Measurements from ENCODE around the gene BAMBI.
A peak's percentile ranks its signal among the peaks of the same experiment; 100 is the strongest.
"Not testable (repeated sequence)": the region's sequence is repeated elsewhere in the genome, so short reads cannot be mapped to it uniquely, and the experiment has no call there.

BAMBI gene

GRCh38 chr10:28676968-28677887, at the start of gene BAMBI:
TSS of gene BAMBI (plus strand) at chr10:28677521. CDS start at chr10:28677898, 377 bp downstream.
- FAIRE-seq: no peak

DNA sequence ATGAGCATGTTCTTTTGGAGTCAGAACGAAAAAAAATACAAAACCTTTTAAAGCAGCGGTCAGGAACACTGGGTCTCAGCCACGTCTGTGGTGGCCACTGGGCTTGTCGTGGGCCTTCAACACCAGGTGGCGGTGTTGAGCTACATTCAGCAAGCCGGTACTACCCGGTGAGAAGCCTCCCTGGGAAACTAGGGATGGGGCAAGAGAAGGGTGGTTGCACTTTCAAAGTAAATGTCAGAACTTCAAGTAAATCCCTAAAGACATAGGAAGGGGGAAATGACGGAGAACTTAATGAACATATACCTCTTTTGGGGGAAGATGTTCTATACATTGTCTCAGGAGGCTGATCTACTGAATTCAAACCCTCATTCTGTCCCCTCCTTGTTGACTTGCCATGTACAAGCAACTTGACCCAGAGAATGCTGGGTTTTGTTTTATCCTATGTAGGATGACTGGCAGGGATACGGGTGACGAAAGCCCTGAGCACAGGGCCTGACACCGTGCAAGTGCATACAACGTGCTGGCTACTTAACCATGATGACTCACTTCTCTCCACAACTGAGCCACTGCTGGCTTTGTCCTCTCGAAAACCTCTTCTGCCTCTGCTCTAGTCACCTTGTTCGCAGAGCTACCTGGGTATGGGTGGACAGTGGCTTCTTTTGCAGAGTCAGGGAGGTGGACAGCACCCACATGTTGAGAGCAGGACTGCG, 49.0 kb upstream of the BAMBI start:
- FAIRE-seq: no peak

DNA sequence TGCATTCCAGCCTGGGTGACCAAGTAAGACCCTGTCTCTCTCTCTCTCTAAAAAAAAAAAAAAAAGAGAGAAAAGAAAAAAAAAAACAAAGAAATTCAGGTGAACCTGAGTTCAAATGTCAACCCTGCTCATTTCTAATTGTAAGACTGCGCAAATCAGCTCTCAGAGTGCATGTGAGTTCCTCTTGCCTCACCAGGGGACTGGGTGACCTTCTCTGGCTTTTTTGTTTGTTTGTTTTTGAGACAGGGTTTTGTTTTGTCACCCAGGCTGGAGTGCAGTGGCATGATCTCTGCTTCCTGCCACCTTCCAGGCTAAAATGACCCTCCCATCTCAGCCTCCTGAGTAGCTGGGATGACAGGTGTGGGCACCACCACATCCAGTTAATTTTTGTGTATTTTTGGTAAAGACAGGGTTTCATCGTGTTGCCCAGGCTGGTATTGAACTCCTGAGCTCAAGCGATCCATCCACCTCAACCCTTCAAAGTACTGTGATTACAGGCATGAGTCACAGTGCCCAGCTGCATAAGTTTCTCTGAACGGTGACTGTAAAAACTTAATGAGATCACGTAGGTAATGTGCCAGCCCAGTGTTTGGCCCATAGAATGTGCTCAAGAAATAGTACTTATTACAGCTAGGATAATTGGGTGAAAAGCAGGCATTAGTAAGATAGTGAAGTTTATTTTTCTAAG, 45.3 kb upstream of the BAMBI start:
- FAIRE-seq: no peak

- FAIRE-seq: no peak
These were observed 44.8 kb upstream of the BAMBI start for GRCh38 chr10:28632584-28632945.

DNA sequence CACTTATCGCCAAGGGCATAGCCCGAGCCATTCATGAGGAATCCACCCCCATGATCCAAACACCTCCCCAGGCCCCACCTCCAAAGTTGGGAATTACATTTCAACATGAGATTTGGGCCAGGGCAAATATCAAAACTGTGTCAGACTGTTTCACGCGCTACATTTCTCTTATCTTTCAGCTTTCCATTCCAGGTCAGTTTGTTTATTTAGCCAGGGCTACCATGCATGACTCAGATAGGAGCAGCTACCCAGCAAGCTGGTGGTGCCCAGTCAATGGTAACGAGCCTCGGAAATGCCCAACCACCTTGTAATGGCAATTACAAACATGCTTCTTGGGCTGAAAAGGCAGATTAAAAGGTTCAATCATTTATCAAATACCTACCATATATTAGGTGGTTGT, 43.6 kb upstream of the BAMBI start:
- FAIRE-seq: no peak

GRCh38 chr10:28637346-28637745, 40.0 kb upstream of the BAMBI start:
- no peak for FAIRE-seq

GRCh38 chr10:28638392-28638791, 38.9 kb upstream of the BAMBI start:
- no peak for FAIRE-seq

- no peak for FAIRE-seq
These were observed 36.8 kb upstream of the BAMBI start for GRCh38 chr10:28640551-28640950.

- no peak for FAIRE-seq
These were observed 32.7 kb upstream of the BAMBI start for GRCh38 chr10:28644647-28645046.

DNA sequence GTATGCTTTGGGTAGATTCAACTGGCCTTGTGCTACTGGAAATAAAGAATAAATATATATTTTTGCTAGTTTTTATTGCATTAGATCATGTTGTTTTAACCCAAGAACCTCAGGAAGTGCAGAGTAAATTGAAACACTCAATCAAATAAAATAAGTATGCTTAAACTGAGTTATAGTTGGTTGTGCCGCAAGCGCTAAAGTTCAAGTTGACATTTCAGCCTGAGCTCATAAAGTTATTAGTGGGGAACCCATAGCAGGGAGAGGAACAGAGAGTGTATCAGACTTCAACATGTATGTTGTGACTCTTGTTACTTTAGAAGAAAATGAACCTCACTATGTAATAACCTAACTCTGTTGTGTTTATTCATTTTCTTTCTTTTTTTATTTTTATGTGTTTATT, 25.2 kb upstream of the BAMBI start:
- no peak for FAIRE-seq

GRCh38 chr10:28652703-28653102, 24.6 kb upstream of the BAMBI start:
- FAIRE-seq: no peak

GRCh38 chr10:28658824-28659223, 18.5 kb upstream of the BAMBI start:
- FAIRE-seq: not testable (repeated sequence)

GRCh38 chr10:28661035-28661434, 16.3 kb upstream of the BAMBI start:
- no peak for FAIRE-seq

- peak; percentile 99 for FAIRE-seq
These were observed 13.5 kb upstream of the BAMBI start for GRCh38 chr10:28663576-28664368.

GRCh38 chr10:28664369-28664740, 13.0 kb upstream of the BAMBI start:
- FAIRE-seq: no peak

DNA sequence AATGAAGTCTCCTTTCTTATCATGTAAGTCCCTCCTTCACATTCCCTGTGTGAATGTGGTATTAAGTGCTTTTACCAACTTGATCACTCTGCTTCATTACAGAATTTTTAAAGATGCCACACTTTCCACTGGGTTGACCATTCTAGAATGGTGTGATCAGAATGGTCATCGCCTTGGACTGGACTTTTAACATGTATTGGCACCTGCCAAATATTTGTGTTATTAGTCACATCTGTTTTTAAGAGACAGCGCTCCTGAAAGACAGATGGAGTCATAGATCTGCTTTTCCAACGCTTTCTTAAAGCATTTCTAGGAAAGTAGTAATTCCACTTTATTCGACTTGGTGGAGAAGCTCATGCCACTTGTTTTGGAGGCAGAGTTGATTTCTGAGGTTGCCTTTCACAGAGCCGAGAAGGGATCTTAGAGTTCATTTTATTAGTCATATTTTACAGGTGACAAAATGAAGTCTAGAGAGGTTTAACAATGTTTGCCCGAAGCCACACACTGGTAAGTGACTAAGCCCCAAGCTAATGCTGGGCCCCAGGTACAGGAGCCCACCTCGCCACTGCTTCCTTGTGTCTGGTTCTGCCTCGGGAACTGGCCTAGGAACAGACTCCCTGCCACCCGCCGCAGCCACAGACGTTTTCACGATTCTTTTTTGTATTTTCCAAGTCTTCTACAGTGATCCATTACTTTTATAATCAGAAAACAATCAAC, 10.4 kb upstream of the BAMBI start:
- no peak for FAIRE-seq

DNA sequence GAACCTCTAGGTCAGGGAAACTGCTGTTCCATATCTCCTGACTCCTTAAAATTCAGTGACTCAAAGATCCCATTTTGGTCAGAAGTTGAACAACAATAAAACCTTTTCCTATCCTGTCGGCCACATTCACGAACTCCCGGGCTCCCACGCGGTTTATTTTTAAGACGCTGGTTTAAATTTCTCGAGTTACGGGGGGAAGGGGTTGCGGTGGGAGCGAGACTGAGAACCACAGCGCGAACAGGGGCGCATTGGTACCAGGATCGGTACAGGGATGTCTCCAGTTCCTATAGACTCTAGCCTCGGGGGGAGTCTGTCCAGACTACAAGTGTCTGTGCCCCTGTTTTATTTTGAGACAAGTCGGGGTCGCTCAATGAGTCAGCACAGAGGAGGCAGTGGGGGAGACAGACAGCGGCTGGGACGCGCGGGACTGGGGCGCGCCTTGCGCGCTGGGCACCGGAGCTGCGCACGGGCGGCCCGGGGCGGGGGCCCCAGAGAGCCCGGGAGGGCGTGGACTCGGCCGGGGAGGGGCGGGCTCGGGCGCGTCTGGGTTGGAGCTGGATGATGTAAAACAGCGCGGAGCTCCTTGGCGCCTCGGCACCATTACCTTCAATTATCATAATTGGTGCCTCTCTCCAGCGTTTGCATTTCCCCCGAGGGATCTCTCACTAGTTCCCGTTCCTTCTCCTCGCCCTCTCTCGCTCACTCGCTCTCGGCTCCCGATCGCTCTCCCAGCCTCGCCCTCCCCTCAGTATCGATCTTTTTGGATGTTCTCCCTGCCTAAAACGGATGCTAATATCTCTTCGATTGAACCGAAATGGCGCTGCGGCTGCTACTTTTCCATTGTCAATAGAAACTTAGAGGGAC, 8.7 kb upstream of the BAMBI start:
- no peak for FAIRE-seq

DNA sequence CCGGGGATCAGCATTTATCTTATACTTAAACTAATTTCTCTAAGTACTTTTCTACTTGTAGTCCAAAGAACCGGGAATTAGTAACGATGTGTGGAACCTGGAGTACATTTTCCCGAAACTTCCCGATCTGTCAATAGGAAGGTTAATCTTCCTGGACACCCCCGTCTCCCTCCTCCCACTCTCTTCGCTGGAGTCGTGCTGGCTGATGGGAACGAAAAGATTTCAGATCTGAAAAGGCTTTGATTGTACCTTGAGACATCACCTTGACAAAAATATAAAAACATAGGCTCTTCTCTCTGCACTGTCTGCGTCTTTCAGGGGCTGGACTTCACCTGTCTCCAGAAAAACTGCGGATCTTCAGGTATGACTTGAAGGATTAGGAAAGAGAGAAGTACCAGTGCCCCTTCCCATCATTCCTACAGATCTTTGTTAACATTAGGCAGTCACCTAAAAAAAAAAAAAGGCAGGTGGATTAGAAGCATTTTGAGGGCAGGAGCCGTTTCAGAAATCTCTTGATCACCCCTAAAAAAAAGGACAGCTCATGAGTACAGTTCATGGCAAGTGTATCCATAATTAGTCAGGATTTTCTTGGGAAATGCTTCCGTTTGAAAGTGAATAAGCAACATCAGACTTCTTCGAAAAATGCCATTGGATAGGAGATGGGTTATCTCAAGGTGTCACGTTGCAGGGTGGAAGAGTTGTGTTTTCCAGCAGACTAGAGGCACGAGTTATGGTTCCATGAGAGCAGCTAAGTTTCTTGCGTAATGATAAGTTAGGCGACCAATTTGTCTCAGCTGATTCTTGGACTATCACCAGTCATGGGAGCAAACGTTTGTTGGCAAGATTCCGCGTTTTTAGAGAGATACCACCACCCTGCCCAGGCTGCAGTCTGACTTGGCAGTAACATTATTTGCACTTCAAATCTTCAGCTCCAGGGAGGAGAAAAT, 7.8 kb upstream of the BAMBI start:
- FAIRE-seq: no peak

DNA sequence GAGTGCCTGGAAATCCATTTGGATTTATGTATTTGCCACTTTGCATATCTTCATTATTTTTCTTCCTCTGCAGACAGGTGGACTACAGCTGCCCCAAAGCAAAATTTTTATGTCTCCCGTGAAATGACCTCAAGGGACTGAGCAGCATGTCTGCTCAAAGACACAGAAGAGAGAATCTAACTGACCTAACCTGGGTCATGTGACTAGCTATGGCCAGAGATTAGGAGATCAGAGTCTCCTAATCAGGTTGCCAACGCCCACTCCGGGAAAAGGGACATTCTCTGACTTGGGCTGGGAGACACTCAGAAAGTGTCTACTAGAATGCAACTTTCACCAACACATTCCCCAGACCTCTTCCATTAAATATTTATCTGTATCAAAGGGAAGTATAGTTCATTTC, 2.5 kb upstream of the BAMBI start:
- no peak for FAIRE-seq
